K562 (cell line): Measurements from ENCODE around the gene PRUNE1. TPM values are rescaled to one million over a fixed set of nuclear protein-coding genes. Genes with fewer than 3 reads are reported as not detected.
A peak's percentile ranks its signal among the peaks of the same experiment; 100 is the strongest.

ENCODE experiments used
- CBX3 ChIP-seq, 2 experiments: IDR thresholded peaks; 1 replicate in 1 of 2; 2 replicates in 1 of 2; pipeline ENCODE4 v1.6.1; 2012; ENCODE audit warnings: inconsistent platforms in 2 of 2, low read length in 2 of 2, borderline replicate concordance in 1 of 2, control low read depth in 1 of 2
- DPF2 ChIP-seq: fragments of 450-650 bp; IDR thresholded peaks from 2 replicates; pipeline ENCODE4 v1.6.1; 2016
- LEF1 ChIP-seq: fragments of 450-650 bp; IDR thresholded peaks from 2 replicates; pipeline ENCODE4 v1.6.1; 2016; ENCODE audit warnings: mild to moderate bottlenecking
- NCOA6 ChIP-seq: fragments of 450-650 bp; IDR thresholded peaks from 2 replicates; pipeline ENCODE4 v1.6.1; 2017; ENCODE audit warnings: mild to moderate bottlenecking
- NFATC3 ChIP-seq: fragments of 450-650 bp; IDR thresholded peaks from 2 replicates; pipeline ENCODE4 v1.6.1; 2017; ENCODE audit warnings: mild to moderate bottlenecking
- PTBP1 ChIP-seq: fragments of 200-400 bp; formaldehyde crosslinking; IDR thresholded peaks from 2 replicates; pipeline ENCODE4 v1.6.1; 2017; ENCODE audit warnings: low read depth, low read length
- RFX5 ChIP-seq: IDR thresholded peaks from 2 replicates; pipeline ENCODE4 v1.6.1; 2011; ENCODE audit warnings: low read depth, mild to moderate bottlenecking, improper control_type of control experiment, low read length
- RREB1 ChIP-seq: fragments of 250-450 bp; sonication (Bioruptor Pico); IDR thresholded peaks from 2 replicates; pipeline ENCODE4 v1.4.0; 2020
- THRB ChIP-seq: fragments of 450-650 bp; formaldehyde crosslinking; conservative IDR thresholded peaks from 2 replicates; pipeline ENCODE4 v1.4.0; 2022; ENCODE audit warnings: mild to moderate bottlenecking, missing genetic modification characterization
- ZFP36 ChIP-seq: fragments of 150-350 bp; IDR thresholded peaks from 2 replicates; pipeline ENCODE4 v1.6.1; 2018; ENCODE audit warnings: low read length, low read depth; ENCODE audit not compliant: partially characterized antibody
- ZNF3 ChIP-seq: fragments of 250-450 bp; sonication (Bioruptor Pico); IDR thresholded peaks from 2 replicates; pipeline ENCODE4 v1.5.0; 2021; ENCODE audit warnings: mild to moderate bottlenecking, moderate library complexity
- ZNF318 ChIP-seq, 2 experiments: fragments of 450-650 bp; IDR thresholded peaks; 2 replicates each; pipeline ENCODE4 v1.6.1; 2016; ENCODE audit warnings: mild to moderate bottlenecking in 2 of 2, borderline replicate concordance in 1 of 2, low read depth in 1 of 2, moderate library complexity in 1 of 2
- polyA plus RNA-seq, 8 experiments: library from polyadenylated mRNA; depleted of rRNA in 4 of 8; stranded (reverse) in 5 of 8; unstranded in 3 of 8; fragments of >200 nt; fragmentation: Nextera tagmentation in 2 of 8; fragmentation: Illumina TruSeq in 1 of 8; extraction: Ambion mirVana in 2 of 8; extraction: Trizol in 1 of 8; gene quantifications; 2 replicates each; pipeline versions ENCODE4 v1.2.1 to v1.2.3, GENCODE V29; 2011 to 2014; ENCODE audit warnings: inconsistent platforms in 1 of 8, missing spikeins in 1 of 8
- total RNA-seq, 7 experiments: library from RNA; depleted of rRNA in 6 of 7; stranded (reverse); fragments of >200 nt in 6 of 7; fragmentation: Illumina TruSeq in 2 of 7; extraction: Trizol in 2 of 7; gene quantifications; 2 replicates each; pipeline versions ENCODE4 v1.2.1 to v1.2.3, GENCODE V29; 2011 to 2021; ENCODE audit warnings: low replicate concordance in 1 of 7

Gene PRUNE1
- total and polyA plus RNA-seq, 9 of the 15 experiments (the other 6 are each of a cell fraction or from before 2014, with no cell fraction given): 16.7 to 48.3 (median 26.2) TPM

- no peak for TF ChIP-seq ZNF318 (IDR thresholded peaks at IDR 0.05; ENCODE audit: borderline replicate concordance in 1 of 2, low read depth in 1 of 2)
- no peak for TF ChIP-seq NCOA6
- no peak for TF ChIP-seq LEF1
- no peak for TF ChIP-seq CBX3 (IDR thresholded peaks at IDR 0.05; ENCODE audit: borderline replicate concordance in 1 of 2, low read length in 2 of 2)
- TF ChIP-seq ZNF3 (CRISPR knock-in tag): no peak
- no peak for TF ChIP-seq PTBP1
- TF ChIP-seq RFX5: no peak
- no peak for TF ChIP-seq THRB (CRISPR knock-in tag)
- no peak for TF ChIP-seq ZFP36
- TF ChIP-seq NFATC3: no peak
- 0 out of 2 replicates have a peak, but pooled peaks have one; percentile 57 for TF ChIP-seq DPF2
- no peak for TF ChIP-seq RREB1 (CRISPR knock-in tag)
Observed at GRCh38 chr1:151010346-151010726, 2.1 kb downstream of the PRUNE1 start (continued).
